Skeletal muscle tissue (tissue), 4 donors: ENCODE data around the gene SAP30. TPM values are rescaled to one million over a fixed set of nuclear protein-coding genes. Genes with fewer than 3 reads are reported as not detected.

Experiments used
- H3K27ac ChIP-seq: one replicate; pipeline ENCODE4 v1.7.0; 2013; ENCODE audit warnings: mild to moderate bottlenecking, low read depth, low read length, inconsistent platforms
- H3K27me3 ChIP-seq, 3 donors: one replicate each; pipeline ENCODE4 v1.7.0; 2013; ENCODE audit warnings: low read length in 3 of 3; ENCODE audit not compliant: control insufficient read depth in 3 of 3, insufficient read depth in 3 of 3
- H3K36me3 ChIP-seq, 3 donors: one replicate each; pipeline ENCODE4 v1.7.0; 2013; ENCODE audit warnings: low read length in 3 of 3; ENCODE audit not compliant: control insufficient read depth in 3 of 3, insufficient read depth in 3 of 3
- H3K4me1 ChIP-seq, 3 donors: one replicate each; pipeline ENCODE4 v1.7.0; 2013; ENCODE audit warnings: low read length in 3 of 3, mild to moderate bottlenecking in 3 of 3; ENCODE audit not compliant: control insufficient read depth in 3 of 3, insufficient read depth in 3 of 3
- H3K4me3 ChIP-seq, 3 donors: one replicate each; pipeline ENCODE4 v1.7.0; 2013; ENCODE audit warnings: low read length in 3 of 3
- H3K9ac ChIP-seq, 3 donors: one replicate each; pipeline ENCODE4 v1.7.0; 2013; ENCODE audit warnings: low read length in 3 of 3, mild to moderate bottlenecking in 3 of 3, moderate library complexity in 2 of 3, low read depth in 1 of 3
- H3K9me3 ChIP-seq, 3 donors: one replicate each; pipeline ENCODE4 v1.7.0; 2013; ENCODE audit warnings: low read length in 3 of 3; ENCODE audit not compliant: control insufficient read depth in 3 of 3
- total RNA-seq: library from RNA; depleted of rRNA; stranded (reverse); fragments of >200 nt; gene quantifications from one replicate; pipeline ENCODE4 v1.2.3, GENCODE V29; 2014
- donor health status: Osteomylitis.

SAP30 gene
- total RNA-seq, 1 donor from 2014 or later, result 6.3 TPM

DNA sequence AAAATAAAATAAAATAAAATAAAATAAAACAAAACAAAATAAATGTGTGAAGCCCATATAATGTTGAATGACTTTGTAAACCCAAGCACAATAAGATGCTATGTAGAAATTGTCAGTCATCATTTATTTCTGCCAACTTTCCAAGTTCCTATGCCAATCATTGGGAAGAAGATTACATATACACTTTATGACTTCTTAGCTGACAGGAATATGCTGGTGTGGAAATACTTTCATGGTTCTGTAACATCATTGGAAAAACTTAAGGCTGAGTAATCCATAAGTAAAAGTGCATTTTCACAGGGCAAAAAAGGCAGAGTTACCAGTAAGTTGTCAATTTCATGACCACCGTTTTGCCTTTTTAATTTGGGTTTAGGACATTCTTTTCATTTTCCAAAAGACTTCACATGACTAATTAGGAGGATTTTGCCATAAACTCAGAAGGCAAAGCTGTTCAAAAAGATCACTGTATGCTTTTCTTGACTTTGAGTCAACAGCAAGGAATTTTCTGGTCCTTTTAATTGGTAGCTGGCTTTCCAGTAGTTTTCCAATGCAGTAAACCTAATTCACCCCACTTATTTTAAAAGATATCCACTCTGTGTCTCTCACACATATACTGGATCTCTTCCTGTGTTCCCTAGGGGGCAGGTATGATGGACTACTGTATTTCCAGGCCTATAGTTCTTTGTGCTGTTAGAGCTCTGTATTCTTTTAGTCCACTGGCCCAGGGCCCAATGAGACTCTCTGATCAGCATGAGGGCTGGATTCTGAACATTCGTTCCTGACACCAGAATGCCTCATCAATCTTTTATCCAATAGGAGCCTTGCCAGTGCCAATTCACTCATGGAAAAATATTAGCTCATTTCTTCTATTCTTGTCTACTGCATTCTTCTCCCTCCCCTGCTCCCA, 54.4 kb downstream of the SAP30 start:
- Histone ChIP-seq H3K9me3 (no peaks in the 10 kb centered on the region), H3K4me3 (no peak overlapping the region), H3K27ac (no peak overlapping the region), H3K9ac (no peak overlapping the region), H3K27me3 (no peaks in the 10 kb centered on the region), H3K4me1 (peaks cover 0 to 4% (median 0%) of the 10 kb centered on the region in 3 donors), H3K36me3 (no peaks in the 10 kb centered on the region)

DNA sequence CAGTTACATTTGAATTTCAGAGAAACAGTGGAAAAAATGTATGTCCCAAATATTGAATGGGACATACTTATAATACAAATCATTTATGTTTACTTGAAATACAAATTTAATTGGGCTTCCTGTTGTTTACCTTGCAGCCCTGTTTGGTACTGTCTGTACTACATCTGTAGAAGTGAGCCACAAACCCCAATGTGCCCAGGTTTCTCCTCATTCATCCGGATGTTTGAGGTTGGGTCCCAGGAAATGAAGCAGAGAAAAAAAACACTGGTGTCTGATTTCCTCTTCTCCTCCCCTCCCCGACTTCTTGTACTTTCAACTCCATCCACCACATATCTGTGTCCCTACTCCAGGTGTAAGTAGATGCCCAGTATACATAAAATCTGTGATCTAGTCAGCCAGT, 55.3 kb downstream of the SAP30 start:
- H3K27ac ChIP-seq, result no peak overlapping the region
- H3K4me3 ChIP-seq, result no peak overlapping the region
- no peaks in the 10 kb centered on the region for H3K9me3 ChIP-seq
- H3K27me3 ChIP-seq, result no peaks in the 10 kb centered on the region
- no peaks in the 10 kb centered on the region for H3K36me3 ChIP-seq
- no peak overlapping the region for H3K9ac ChIP-seq
- peaks cover 0 to 4% (median 0%) of the 10 kb centered on the region in 3 donors for H3K4me1 ChIP-seq

Other genes starting within 250 kb of the SAP30 start
- 18.8 TPM for gene GALNT7, start 202.1 kb upstream of the SAP30 start, total RNA-seq
- 39.7 TPM for gene HMGB2, start 36.6 kb upstream of the SAP30 start, total RNA-seq
- 1.0 TPM for gene SCRG1, start 28.2 kb downstream of the SAP30 start, total RNA-seq
- gene HAND2, start 159.3 kb downstream of the SAP30 start, total RNA-seq, result 1.0 TPM